Frontal cortex (tissue), 1 donor: ENCODE results near the gene SLC18A3. TPM values are rescaled to one million over a fixed set of nuclear protein-coding genes. Genes with fewer than 3 reads are reported as not detected.

ENCODE experiments used
- total RNA-seq: library from RNA; depleted of rRNA; stranded (reverse); fragments of >200 nt; gene quantifications from one replicate; pipeline ENCODE4 v1.2.3, GENCODE V29; 2014

The SLC18A3 gene
- total RNA-seq, 1 donor from 2014 or later = under 0.01 TPM

Other genes starting within 250 kb of the SLC18A3 start
- not detected for gene DRGX, start 214.2 kb upstream of the SLC18A3 start, total RNA-seq
- 31.8 TPM for gene ERCC6, start 71.2 kb upstream of the SLC18A3 start, total RNA-seq
- gene CHAT, start 3.7 kb downstream of the SLC18A3 start, total RNA-seq = not detected
- gene C10orf53, start 69.3 kb downstream of the SLC18A3 start, total RNA-seq = not detected
- 6.9 TPM for gene OGDHL, start 152.0 kb downstream of the SLC18A3 start, total RNA-seq